COLO668 (cell line): ENCODE results near the gene PHOX2B.
A peak's percentile ranks its signal among the peaks of the same experiment; 100 is the strongest.

ENCODE experiments used
- DNase-seq: peaks from one replicate; lab custom pipeline; 2025; ENCODE audit not compliant: unreplicated experiment; lab: John Stamatoyannopoulos, UW

The PHOX2B gene

GRCh38 chr4:41748571-41749475, at the start of gene PHOX2B:
TSS of gene PHOX2B (minus strand) at chr4:41748725. CDS start at chr4:41748610, 115 bp downstream.
- no peak for DNase-seq

- DNase-seq: no peak
Measured at GRCh38 chr4:41797260-41797659, 48.7 kb upstream of the PHOX2B start.

GRCh38 chr4:41796545-41797210, 48.2 kb upstream of the PHOX2B start:
- no peak for DNase-seq

- no peak for DNase-seq
Measured at GRCh38 chr4:41795796-41796385, 47.4 kb upstream of the PHOX2B start.

GRCh38 chr4:41792166-41792565, 43.6 kb upstream of the PHOX2B start:
- DNase-seq: no peak

- DNase-seq: no peak
Measured at GRCh38 chr4:41791557-41791956, 43.0 kb upstream of the PHOX2B start.

GRCh38 chr4:41787931-41788330, 39.4 kb upstream of the PHOX2B start:
- DNase-seq: no peak

GRCh38 chr4:41785665-41786064, 37.1 kb upstream of the PHOX2B start:
- no peak for DNase-seq

- DNase-seq: no peak
Measured at GRCh38 chr4:41784191-41784979, 35.9 kb upstream of the PHOX2B start.

- no peak for DNase-seq
Measured at GRCh38 chr4:41776466-41776865, 27.9 kb upstream of the PHOX2B start.

GRCh38 chr4:41763729-41764128, 15.2 kb upstream of the PHOX2B start:
- no peak for DNase-seq

- DNase-seq: no peak
Measured at GRCh38 chr4:41758884-41759283, 10.4 kb upstream of the PHOX2B start.

- DNase-seq: no peak
Measured at GRCh38 chr4:41757521-41758156, 9.1 kb upstream of the PHOX2B start.

GRCh38 chr4:41753942-41754341, 5.4 kb upstream of the PHOX2B start:
- DNase-seq: no peak

- DNase-seq: no peak
Measured at GRCh38 chr4:41752081-41752836, 3.7 kb upstream of the PHOX2B start.

GRCh38 chr4:41751449-41752061, 3.0 kb upstream of the PHOX2B start:
- DNase-seq: peak; percentile 12

- DNase-seq: no peak
Measured at GRCh38 chr4:41750626-41751448, 2.3 kb upstream of the PHOX2B start.

- no peak for DNase-seq
Measured at GRCh38 chr4:41750121-41750625, 1.6 kb upstream of the PHOX2B start.
